AG10803 (cell line): ENCODE results near the gene UVRAG.

ENCODE experiments used
- DNase-seq: peaks from one replicate; pipeline ENCODE4 v3.0.0; 2010; ENCODE audit warnings: low read depth
- H3K4me3 ChIP-seq: 2 replicates; pipeline ENCODE4 v1.5.1; 2011; ENCODE audit warnings: mild to moderate bottlenecking, low read length, control low read depth
- TF ChIP-seq, protein P1 (sequence below): conservative IDR thresholded peaks from 2 replicates; pipeline ENCODE4 v1.5.1; 2011; ENCODE audit warnings: mild to moderate bottlenecking, low read length, control low read depth, inconsistent platforms

UVRAG gene

DNA sequence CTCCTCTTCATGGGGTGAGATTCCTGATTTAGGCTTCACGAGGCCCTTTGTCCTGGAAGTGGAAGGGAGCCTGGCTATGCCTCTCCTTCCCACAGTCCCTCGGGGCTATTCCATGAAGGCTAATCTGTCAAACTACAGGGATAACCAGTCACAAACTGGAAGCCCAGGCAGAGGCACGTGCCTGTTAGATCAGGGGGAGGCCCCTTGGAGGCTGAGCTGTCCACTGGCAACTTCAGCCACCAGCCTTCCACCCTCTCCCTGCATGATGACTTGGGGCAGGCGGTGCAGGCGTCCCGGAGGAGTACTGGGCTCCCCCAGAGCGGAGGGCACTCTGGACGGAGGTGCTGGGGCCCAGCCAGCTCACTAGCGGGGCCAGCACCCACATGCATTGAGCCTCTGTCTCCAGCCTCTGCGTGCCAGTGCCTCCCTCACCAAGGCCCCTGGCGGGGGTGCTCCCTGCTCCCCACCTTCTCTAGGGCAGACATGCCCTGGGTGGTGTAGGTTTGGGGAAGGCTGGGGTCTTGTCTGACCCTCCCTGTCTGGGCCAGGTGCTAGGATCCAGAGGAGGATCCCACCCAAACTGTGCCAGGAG, 348.4 kb downstream of the UVRAG start:
- DNase-seq, result no peak
- H3K4me3 ChIP-seq, result no peak overlapping the region
- TF ChIP-seq, protein P1, sequence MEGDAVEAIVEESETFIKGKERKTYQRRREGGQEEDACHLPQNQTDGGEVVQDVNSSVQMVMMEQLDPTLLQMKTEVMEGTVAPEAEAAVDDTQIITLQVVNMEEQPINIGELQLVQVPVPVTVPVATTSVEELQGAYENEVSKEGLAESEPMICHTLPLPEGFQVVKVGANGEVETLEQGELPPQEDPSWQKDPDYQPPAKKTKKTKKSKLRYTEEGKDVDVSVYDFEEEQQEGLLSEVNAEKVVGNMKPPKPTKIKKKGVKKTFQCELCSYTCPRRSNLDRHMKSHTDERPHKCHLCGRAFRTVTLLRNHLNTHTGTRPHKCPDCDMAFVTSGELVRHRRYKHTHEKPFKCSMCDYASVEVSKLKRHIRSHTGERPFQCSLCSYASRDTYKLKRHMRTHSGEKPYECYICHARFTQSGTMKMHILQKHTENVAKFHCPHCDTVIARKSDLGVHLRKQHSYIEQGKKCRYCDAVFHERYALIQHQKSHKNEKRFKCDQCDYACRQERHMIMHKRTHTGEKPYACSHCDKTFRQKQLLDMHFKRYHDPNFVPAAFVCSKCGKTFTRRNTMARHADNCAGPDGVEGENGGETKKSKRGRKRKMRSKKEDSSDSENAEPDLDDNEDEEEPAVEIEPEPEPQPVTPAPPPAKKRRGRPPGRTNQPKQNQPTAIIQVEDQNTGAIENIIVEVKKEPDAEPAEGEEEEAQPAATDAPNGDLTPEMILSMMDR, result no peak

DNA sequence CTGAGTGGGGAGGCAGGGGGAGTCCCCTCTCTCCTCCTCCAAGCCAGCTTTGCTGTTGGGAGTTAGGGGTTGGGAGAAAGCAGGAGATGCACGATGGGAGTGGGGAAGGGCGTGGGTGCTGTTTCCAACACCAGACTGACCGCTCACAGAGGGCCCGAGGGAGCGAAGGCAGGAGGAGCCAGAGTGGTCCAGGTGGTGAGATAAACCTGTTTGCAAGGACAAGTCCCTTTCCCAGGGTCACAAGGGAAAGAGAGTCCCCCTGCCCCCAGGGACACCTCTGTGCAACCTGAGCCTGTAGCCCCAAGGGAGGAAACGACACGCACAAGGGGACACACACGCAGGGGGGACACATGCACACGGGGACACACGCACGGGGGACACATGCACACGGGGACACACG, 349.1 kb downstream of the UVRAG start:
- TF ChIP-seq, protein P1, result no peak
- no peak for DNase-seq
- H3K4me3 ChIP-seq, result no peak overlapping the region

DNA sequence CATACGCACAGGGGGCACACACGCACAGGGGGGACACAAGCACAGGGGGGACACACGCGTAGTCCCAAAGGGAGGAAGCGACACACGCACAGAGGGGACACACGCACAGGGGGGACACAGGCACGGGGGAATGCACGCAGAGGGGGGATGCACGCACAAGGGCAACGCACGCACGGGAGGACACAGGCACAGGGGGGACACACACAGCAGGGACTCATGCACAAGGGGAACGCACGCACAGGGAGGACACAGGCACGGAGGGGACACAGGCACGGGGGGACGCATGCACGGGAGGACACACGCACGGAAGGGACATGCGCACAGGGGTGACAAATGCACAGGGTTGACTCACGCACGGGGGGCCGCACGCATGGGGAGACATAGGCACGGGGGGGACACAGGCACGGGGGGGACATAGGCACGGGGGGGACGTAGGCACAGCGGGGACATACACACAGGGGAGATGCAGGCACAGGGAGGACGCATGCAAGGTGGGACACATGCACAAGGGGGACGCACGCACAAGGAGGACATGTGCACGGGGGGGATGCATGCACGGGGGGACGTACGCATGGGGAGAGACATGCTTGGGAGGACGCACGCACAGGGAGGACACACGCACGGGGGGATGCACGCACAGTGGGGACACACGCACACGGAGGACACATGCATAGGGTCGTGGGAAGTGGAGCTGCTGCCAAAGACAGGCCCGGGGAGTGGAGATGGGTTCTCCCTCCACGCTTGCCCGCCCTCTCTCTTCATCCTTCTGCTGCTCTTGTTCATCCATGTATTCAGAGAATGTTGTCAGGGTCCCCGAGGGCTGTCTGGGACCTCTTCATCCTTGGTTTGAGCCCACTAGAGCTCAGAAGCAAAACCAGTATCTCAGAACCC, 350.1 kb downstream of the UVRAG start:
- DNase-seq, result no peak
- no peak overlapping the region for H3K4me3 ChIP-seq
- TF ChIP-seq, protein P1, result no peak

DNA sequence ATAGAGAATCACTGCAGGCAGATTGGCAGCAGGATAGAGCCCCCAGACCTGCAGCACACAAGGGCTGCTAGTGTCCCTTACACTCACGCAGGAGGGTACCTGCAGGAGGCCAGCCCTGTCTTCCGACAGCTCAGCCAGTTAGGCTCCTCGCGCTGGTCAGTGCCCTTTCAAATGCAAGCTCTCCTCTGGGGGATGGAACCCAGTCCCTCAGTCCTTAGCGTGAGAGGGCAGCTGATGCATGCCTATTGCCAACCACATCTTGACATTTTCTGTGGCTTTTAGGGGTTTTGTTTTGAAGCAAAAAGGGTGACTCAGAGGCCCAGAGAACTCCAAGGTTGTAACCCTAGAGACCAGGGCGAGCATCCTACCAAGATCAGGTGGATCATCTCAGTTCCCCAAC, 351.3 kb downstream of the UVRAG start:
- TF ChIP-seq, protein P1, result no peak
- DNase-seq, result peak; percentile 42
- H3K4me3 ChIP-seq, result no peak overlapping the region

DNA sequence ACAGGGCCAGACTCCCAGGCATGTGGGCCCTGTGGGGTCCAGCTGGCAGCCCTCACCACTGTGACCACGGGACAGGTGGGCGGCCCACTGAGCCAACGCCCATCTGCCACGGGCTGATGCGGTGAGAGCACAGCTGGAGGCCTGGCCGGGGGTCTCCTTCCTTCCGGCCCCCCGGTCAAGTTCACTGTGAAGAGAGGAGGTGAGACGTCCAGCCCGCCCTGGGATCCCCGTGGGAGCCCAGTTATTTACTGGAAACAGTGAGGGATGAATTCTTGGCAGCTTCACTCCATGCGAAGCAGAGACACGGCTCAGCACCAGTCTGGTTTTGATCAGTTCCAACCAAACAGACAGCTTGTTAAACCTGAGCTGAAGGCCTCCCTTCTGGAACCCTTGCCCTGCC, 352.6 kb downstream of the UVRAG start:
- DNase-seq, result peak; percentile 40
- TF ChIP-seq, protein P1, result no peak
- H3K4me3 ChIP-seq, result no peak overlapping the region

DNA sequence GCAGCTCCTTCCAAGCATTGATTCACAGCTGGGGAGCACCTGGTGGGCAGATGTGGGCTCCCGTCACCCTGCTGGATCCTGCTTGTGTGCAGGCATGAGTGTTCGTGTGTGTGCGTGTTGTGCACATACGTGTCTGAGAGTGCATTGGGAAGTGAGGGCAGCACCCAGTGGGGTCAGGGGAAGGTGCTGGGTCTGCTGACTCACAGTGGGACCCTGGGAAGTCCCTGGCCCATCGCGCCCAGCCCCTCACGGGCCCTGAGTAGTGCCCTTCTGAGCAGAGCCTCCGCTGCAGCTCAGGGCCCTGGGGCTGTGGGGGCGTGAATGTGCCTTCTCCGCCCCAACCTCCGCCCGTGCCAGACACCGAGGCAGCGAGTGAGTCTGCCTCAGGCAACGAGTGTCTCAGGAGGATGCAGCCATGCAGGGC, 354.5 kb downstream of the UVRAG start:
- TF ChIP-seq, protein P1, result no peak
- H3K4me3 ChIP-seq, result no peak overlapping the region

DNA sequence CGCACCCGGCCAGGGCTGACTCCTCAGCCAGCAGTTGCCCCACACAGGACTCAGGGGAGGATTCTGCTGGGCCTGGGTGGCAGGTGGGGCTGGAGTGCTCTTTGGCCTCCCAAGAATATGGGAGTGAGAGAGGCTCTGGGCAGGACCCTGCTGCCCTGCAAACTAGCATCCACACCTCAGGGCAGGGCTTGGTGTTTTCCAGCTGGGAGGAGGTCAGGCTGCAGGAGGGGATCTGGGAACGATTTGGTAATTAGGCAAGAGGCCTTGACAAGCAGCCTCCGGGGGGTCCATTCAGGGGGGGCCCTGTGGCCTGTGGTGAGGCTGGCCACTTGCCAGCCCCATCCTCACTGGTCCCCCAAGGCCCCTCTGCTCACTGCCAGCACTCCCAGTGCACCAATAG, 355.5 kb downstream of the UVRAG start:
- TF ChIP-seq, protein P1, result no peak
- DNase-seq, result no peak
- no peak overlapping the region for H3K4me3 ChIP-seq

More for the DNA sequence above, 354.5 kb downstream of the UVRAG start:
- peak; percentile 16 for DNase-seq
